Stimulated activated naive CD8-positive, alpha-beta T cell treated with anti-CD3 and anti-CD28 coated beads, Interleukin-15, Interleukin-2, amounts not matched to agents 100 U/mL and 50 U/mL, for 24 hours (primary cell): ENCODE results near the gene SQSTM1.
"Not testable (repeated sequence)": the region's sequence is repeated elsewhere in the genome, so short reads cannot be mapped to it uniquely, and the experiment has no call there.

ENCODE experiments used
- ATAC-seq: fragments of 150-1000 bp; cut with Tn5 transposase; one replicate; pipeline ENCODE4 v1.10.0; 2021
- DNase-seq: peaks from one replicate; pipeline ENCODE4 v3.0.0; 2021

The SQSTM1 gene

GRCh38 chr5:179858586-179859427 is 38.1 kb downstream of the SQSTM1 start, which contains the start of gene MRNIP:
Gene MRNIP, minus strand, starts transcription at chr5:179858817. Its CDS starts 21 bp downstream, at chr5:179858796.
- DNase-seq (peak; percentile 95), ATAC-seq (peak; percentile 98)

DNA sequence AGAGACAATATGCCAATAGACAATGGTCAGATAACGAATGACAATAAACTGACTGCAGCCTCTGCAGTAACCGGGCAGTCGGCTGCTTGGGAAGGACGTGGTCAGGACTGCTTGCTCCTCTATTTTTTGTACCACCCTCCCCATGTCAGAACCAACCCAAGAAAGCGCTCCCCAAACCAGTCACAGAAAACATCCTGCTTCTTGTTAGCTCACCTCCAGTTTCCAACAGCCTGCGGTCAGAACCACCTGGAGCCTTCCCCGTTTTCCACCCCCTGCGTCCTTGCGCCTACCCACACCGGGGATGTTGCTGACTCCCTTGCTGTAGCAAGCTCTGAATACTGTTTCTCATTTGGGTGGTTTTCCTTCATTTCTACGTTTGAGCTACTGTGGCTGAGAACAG is 39.6 kb downstream of the SQSTM1 start:
- no peak for DNase-seq

DNA sequence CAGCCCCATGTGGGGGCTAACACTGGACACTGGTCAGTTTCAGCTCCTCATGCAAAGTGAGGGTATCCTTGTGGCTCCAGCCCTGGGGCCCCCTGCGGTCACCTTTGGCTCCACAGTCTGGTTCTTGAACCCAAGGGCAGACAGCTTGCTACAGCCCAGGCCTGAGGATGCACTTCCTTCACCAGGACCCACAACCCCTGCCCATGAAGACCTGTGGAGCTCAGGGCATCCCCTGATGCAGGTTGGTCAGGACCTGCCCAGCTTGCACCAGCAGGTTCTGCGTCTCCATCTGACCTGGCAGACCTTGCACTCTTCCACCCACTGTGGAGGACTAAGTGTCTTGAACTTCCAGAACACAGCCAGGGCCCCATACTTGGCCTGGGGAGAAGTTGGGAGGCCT is 41.6 kb downstream of the SQSTM1 start:
- no peak for DNase-seq
- no peak for ATAC-seq

More for the DNA sequence above, 39.6 kb downstream of the SQSTM1 start:
- ATAC-seq = no peak

GRCh38 chr5:179862891-179863290 is 42.2 kb downstream of the SQSTM1 start:
- DNase-seq = no peak
- no peak for ATAC-seq

- DNase-seq (no peak), ATAC-seq (no peak)
Measured at GRCh38 chr5:179863449-179864085, 42.9 kb downstream of the SQSTM1 start.

DNA sequence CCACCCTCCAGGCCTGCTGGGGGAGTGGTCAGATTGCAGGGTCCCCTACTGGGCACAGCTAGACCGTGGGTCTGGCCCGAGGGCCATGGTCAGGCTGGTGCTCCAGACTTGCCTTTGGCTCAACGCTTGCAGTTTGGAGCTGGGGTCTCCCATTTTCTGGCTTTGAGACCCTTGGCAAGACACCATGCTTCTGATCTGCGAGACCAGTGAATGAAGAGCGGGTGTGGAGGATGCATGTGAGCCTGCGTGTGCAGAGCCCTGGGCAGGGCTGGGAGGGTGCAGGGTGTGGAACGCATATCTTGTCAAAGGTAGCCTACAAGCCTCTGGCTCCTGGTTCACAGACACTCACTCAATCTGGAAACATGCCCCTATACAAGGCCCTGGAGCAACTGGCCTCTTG is 44.0 kb downstream of the SQSTM1 start:
- DNase-seq (no peak), ATAC-seq (no peak)

DNA sequence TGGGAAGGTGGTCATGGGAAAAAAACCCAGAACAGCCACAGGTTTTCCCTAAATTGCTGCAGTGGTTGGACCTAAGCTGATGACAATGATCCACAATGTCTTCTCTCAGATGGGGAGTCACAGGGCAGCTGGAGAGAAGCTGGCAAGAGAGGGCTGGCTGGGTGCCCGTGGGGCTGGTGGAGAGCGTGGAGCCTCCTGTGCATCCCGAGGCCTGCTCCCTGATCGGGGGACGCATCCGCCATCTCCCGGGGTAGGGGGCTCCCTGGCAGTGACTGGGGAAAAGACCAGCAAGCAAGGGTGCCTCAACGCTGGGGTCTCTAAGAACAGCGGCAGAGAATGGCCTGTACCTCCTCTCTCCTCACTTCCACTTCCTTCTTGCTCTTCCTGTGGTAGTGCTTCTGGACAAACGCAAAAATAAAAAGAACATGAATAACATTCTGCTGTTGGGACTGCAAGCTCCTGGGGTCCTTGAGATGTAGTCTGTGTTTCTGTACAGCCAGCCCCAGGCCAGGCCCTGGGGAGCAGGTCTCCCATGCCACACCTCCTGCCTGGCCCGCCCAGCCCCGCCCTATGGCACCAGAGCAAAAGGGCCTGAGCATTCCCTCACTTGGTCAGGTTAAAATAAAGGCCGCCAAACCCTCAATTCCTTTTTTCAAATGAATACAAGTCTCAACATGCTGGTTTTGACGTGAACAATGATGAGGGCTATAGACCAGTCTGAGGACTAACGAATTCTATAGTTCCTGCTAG is 45.0 kb downstream of the SQSTM1 start:
- ATAC-seq = no peak
- DNase-seq = no peak

DNA sequence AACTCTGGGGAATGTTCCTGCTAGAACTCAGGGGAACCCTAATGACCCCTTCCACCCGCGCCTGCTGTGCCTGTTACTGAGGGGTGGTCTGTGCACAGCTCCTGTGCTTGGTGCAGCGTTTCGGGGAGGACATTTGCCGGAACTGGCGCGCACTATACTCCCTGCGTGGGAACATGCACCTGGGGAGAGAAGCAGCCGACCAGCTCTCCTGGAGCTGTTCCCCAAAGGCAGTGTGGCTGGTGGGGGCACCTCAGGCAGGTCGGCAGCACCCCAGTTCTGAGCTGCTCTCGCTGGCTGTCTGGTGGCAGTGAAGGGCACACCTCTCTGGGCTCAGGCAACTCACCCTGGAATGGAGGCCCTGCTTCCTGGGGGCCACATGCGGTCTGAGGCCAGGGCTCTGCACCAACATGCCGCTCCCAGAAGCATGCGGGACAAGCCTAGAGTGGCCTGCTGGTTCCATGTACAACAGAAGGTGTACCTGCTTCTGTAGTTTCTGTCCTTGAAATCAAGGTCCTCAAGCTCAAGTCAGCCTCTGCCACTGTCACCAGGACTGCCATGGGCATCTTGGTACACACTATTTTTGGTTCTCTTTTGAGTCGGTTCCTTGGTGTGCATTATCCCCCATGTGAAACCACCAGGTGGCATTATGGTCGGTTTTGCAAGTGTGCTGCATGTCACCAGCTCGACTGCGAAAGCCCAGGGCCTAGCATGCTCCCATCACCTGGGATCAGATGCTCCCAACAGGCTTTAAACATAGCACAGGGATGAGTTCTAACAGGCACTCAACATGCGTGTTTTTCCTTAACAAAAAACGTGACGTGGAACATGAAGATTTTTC is 45.8 kb downstream of the SQSTM1 start:
- ATAC-seq (peak; percentile 29), DNase-seq (peak; percentile 26)

DNA sequence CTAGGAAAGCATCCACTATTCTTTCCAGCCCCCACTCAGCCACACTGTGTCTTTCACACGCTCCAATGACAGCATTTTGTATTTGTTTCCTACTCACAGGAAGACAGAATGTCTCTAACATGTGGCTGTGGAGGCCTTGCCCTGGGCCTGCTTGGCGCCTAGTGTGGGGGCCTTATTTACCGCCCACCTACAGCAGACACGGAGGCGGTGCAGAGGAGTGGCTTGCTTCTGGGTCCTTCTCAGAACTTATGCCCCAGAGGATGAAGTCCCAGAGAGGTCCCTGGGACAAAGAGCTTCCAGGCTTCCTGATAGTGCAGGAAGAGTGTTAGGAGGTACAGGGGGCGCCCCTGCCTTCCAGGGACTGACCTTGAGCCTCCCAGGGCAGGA is 46.4 kb downstream of the SQSTM1 start:
- ATAC-seq = no peak
- DNase-seq = no peak

GRCh38 chr5:179867476-179867875 is 46.8 kb downstream of the SQSTM1 start:
- DNase-seq = no peak
- ATAC-seq = no peak

GRCh38 chr5:179868541-179868940 is 47.8 kb downstream of the SQSTM1 start:
- no peak for DNase-seq

GRCh38 chr5:179869101-179869500 is 48.4 kb downstream of the SQSTM1 start:
- no peak for ATAC-seq
- DNase-seq = no peak

More at GRCh38 chr5:179868541-179868940, 47.8 kb downstream of the SQSTM1 start:
- ATAC-seq = no peak

- no peak for DNase-seq
- no peak for ATAC-seq
Measured at GRCh38 chr5:179869641-179870402, 49.1 kb downstream of the SQSTM1 start.

DNA sequence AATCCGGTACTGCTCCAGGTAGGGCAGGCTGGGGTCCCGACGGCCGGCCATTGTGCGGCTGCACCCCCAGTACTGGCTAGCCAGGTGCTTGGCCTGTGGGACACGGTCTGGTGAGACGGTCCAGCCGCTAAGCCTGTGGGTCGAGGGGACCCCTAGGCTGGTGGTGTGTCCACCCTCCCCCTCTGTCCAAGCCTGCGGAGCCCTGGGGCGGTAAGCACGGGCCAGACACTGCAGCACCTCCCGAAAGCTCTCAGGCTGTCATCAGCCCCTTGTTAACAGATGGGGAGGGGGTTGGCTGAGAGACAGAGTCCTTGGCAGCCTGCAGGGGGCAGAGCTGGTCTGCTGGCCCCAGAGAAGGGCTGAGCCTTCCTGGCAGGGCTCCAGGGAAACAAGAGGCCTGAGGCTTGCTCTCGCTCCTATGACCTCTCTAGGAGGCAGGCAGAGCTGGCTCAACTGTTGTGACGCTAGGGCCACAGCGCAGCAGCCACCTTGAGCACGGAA is 49.7 kb downstream of the SQSTM1 start:
- ATAC-seq (no peak), DNase-seq (no peak)

GRCh38 chr5:179870952-179871351 is 50.2 kb downstream of the SQSTM1 start:
- DNase-seq (no peak), ATAC-seq (no peak)

GRCh38 chr5:179871533-179871932 is 50.8 kb downstream of the SQSTM1 start:
- ATAC-seq, DNase-seq: not testable (repeated sequence)

GRCh38 chr5:179872055-179872827 is 51.5 kb downstream of the SQSTM1 start:
- no peak for DNase-seq
- ATAC-seq = no peak

GRCh38 chr5:179872828-179873575 is 52.3 kb downstream of the SQSTM1 start:
- no peak for ATAC-seq
- no peak for DNase-seq

DNA sequence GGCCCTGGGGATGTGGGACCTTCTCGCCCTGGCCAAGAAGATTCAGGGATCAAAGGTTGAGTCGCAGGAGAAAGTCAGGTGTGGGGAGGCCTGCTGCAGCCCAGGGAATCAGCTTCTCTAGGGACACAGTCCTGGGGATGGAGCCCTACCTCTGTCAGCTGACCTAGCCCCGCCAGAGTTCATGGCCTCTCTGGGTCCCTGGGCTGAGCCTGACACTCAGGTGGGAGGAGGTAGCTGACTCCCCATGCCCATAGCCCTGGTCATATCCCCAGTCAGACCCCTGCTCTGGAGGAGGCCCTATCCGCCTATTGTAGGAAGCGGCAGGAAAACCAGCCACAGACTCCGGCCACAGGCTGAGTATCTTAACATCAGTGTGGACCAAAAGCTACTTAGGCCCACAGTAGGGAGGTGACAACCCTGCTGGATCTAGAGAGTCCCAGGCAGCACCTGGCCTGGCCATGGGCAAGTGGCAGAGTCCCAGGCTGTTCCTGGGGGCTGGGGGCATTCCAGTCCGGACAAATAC is 52.9 kb downstream of the SQSTM1 start:
- ATAC-seq = no peak
- DNase-seq = no peak
